ENCODE data around the gene SLC17A5.
A peak's percentile ranks its signal among the peaks of the same experiment; 100 is the strongest.

Gene SLC17A5

GRCh38 chr6:73669005-73669404 lies 15.2 kb upstream of the SLC17A5 start:
- H3K79me2 ChIP-seq (ENCODE audit: low read length) = no peaks in the 10 kb centered on the region
- no peak overlapping the region for H3K4me3 ChIP-seq (ENCODE audit: low read length)
- H3K36me3 ChIP-seq (replicated peaks; ENCODE audit: low read depth, low read length) = no peaks in the 10 kb centered on the region
- TF ChIP-seq EZH2phosphoT487 (IDR thresholded peaks at IDR 0.05; ENCODE audit: low read depth) = no peak
- TF ChIP-seq, protein P1, sequence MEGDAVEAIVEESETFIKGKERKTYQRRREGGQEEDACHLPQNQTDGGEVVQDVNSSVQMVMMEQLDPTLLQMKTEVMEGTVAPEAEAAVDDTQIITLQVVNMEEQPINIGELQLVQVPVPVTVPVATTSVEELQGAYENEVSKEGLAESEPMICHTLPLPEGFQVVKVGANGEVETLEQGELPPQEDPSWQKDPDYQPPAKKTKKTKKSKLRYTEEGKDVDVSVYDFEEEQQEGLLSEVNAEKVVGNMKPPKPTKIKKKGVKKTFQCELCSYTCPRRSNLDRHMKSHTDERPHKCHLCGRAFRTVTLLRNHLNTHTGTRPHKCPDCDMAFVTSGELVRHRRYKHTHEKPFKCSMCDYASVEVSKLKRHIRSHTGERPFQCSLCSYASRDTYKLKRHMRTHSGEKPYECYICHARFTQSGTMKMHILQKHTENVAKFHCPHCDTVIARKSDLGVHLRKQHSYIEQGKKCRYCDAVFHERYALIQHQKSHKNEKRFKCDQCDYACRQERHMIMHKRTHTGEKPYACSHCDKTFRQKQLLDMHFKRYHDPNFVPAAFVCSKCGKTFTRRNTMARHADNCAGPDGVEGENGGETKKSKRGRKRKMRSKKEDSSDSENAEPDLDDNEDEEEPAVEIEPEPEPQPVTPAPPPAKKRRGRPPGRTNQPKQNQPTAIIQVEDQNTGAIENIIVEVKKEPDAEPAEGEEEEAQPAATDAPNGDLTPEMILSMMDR (IDR thresholded peaks at IDR 0.05; ENCODE audit: low read depth, low read length) = no peak
- H2AFZ ChIP-seq (ENCODE audit: low read depth, low read length) = no peak overlapping the region
- no peaks in the 10 kb centered on the region; the same call in 1 of the 2 replicates for H3K27me3 ChIP-seq (ENCODE audit: low read depth, low read length)
- H3K9ac ChIP-seq (ENCODE audit: low read length) = no peak overlapping the region
- H3K4me2 ChIP-seq (ENCODE audit: low read length) = no peak overlapping the region
- H4K20me1 ChIP-seq (ENCODE audit: insufficient read depth, low read length) = no peaks in the 10 kb centered on the region
- H3K9me3 ChIP-seq (ENCODE audit: insufficient read depth, low read length) = no peaks in the 10 kb centered on the region
- H3K27ac ChIP-seq (ENCODE audit: low read length) = no peak overlapping the region
- peaks cover 20% of the 10 kb centered on the region for H3K4me1 ChIP-seq (ENCODE audit: low read length)

DNA sequence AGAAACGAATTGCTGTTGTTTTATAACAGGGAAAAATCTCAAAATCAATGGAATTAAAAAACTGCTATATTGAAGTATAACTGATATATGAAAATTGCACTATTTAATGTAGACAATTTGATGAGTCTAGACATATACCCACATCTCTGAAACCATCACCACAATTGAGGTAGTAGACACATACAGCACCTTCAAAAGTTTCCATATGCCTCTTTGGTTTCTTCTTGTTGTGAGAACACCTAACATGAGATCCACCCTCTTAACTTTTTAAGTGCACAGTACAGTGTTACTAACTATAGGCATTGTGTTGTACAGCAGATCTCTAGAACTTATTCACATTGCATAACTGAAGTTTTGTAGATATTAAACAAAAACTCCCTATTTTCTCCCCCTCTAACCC lies 14.0 kb upstream of the SLC17A5 start:
- TF ChIP-seq, protein P1 (IDR thresholded peaks at IDR 0.05; ENCODE audit: low read depth, low read length) = no peak
- no peak for TF ChIP-seq EZH2phosphoT487 (IDR thresholded peaks at IDR 0.05; ENCODE audit: low read depth)
- peaks cover 20% of the 10 kb centered on the region for H3K4me1 ChIP-seq (ENCODE audit: low read length)
- no peak overlapping the region for H3K4me3 ChIP-seq (ENCODE audit: low read length)
- H2AFZ ChIP-seq (ENCODE audit: low read depth, low read length) = no peak overlapping the region
- H3K9ac ChIP-seq (ENCODE audit: low read length) = no peak overlapping the region
- no peaks in the 10 kb centered on the region; the same call in 1 of the 2 replicates for H3K27me3 ChIP-seq (ENCODE audit: low read depth, low read length)
- no peaks in the 10 kb centered on the region for H3K36me3 ChIP-seq (replicated peaks; ENCODE audit: low read depth, low read length)
- H3K4me2 ChIP-seq (ENCODE audit: low read length) = no peak overlapping the region
- H3K9me3 ChIP-seq (ENCODE audit: insufficient read depth, low read length) = no peaks in the 10 kb centered on the region
- no peak overlapping the region for H3K27ac ChIP-seq (ENCODE audit: low read length)
- H3K79me2 ChIP-seq (ENCODE audit: low read length) = no peaks in the 10 kb centered on the region
- no peaks in the 10 kb centered on the region for H4K20me1 ChIP-seq (ENCODE audit: insufficient read depth, low read length)

DNA sequence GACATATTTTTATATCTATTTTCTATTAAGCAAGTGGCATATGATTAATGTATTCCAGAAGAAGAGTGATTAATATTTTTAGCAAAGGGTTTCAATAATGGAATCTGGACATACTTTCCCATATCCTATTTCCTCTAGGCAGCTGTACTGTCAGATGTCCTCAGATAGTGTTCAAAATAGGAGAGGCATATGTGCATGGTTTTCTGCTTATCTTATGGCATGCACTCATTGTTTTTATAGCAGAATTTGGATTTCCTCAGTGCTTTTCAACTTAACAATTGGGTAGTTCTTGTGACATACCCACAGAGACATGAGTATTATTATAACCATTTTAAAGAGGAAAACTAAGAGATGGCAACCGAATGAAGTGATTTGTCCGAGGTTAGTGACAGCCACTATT lies 12.6 kb upstream of the SLC17A5 start:
- Histone ChIP-seq H3K4me3 (ENCODE audit: low read length) (no peak overlapping the region), H3K9ac (ENCODE audit: low read length) (no peak overlapping the region), H2AFZ (ENCODE audit: low read depth, low read length) (no peak overlapping the region), H4K20me1 (ENCODE audit: insufficient read depth, low read length) (no peaks in the 10 kb centered on the region), H3K27ac (ENCODE audit: low read length) (no peak overlapping the region), H3K9me3 (ENCODE audit: insufficient read depth, low read length) (no peaks in the 10 kb centered on the region), H3K4me1 (ENCODE audit: low read length) (peaks cover 20% of the 10 kb centered on the region), H3K27me3 (ENCODE audit: low read depth, low read length) (no peaks in the 10 kb centered on the region; the same call in 1 of the 2 replicates), H3K79me2 (ENCODE audit: low read length) (no peaks in the 10 kb centered on the region), H3K4me2 (ENCODE audit: low read length) (0 out of 2 replicates have a peak overlapping the region, but pooled peaks have one; percentile 33), H3K36me3 (replicated peaks; ENCODE audit: low read depth, low read length) (no peaks in the 10 kb centered on the region)
- TF ChIP-seq EZH2phosphoT487 (IDR thresholded peaks at IDR 0.05; ENCODE audit: low read depth) = no peak
- TF ChIP-seq, protein P1 (IDR thresholded peaks at IDR 0.05; ENCODE audit: low read depth, low read length) = no peak

DNA sequence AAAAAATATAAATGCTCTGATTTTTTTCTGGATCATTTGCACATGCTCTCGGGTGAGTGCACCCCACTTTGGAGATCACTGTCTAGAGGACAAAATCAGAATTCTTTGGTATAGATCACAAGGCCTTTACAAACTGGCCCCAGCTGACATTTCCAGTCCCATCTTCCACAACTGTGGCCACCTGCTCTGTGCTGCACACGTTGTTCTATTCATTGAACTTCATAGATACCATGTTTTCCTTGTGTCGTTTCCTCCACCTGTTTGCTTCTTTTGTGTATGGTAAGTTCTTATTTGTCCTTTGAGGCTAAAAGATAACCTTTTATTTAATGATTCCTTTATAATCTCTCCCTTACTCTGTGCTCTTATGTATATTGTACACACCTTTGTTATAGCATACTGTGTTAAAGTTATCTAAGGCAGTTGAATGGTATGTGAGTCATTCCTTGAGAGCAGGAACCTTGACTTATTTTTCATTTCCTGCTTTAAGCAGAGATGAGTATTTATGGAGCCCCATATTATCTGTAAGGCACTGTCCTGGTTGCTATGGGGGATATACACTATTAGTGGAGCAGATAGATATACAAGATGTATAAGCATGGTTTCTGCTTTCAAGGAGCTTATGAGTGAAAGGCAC lies 12.0 kb upstream of the SLC17A5 start:
- Histone ChIP-seq H3K4me3 (ENCODE audit: low read length) (no peak overlapping the region), H2AFZ (ENCODE audit: low read depth, low read length) (no peak overlapping the region), H3K27ac (ENCODE audit: low read length) (no peak overlapping the region), H3K79me2 (ENCODE audit: low read length) (no peaks in the 10 kb centered on the region), H3K9ac (ENCODE audit: low read length) (no peak overlapping the region), H3K4me1 (ENCODE audit: low read length) (peaks cover 20% of the 10 kb centered on the region), H4K20me1 (ENCODE audit: insufficient read depth, low read length) (no peaks in the 10 kb centered on the region), H3K9me3 (ENCODE audit: insufficient read depth, low read length) (no peaks in the 10 kb centered on the region), H3K27me3 (ENCODE audit: low read depth, low read length) (no peaks in the 10 kb centered on the region; the same call in 1 of the 2 replicates), H3K36me3 (replicated peaks; ENCODE audit: low read depth, low read length) (no peaks in the 10 kb centered on the region), H3K4me2 (ENCODE audit: low read length) (peak overlapping the region; percentile 33)
- TF ChIP-seq, protein P1 (IDR thresholded peaks at IDR 0.05; ENCODE audit: low read depth, low read length) = no peak
- TF ChIP-seq EZH2phosphoT487 (IDR thresholded peaks at IDR 0.05; ENCODE audit: low read depth) = no peak
